Gastroesophageal sphincter (tissue), 3 donors: Measurements from ENCODE around the gene ALK.

ENCODE experiments used
- EP300 ChIP-seq: sonication (generic); formaldehyde crosslinking; IDR thresholded peaks from one replicate; pipeline ENCODE4 v1.6.1; 2017; ENCODE audit warnings: antibody characterized with exemption, mild to moderate bottlenecking
- POLR2A ChIP-seq, 2 donors: fragments of 450-650 bp; IDR thresholded peaks; one replicate each; pipeline ENCODE4 v1.6.1; 2017; ENCODE audit warnings: antibody characterized with exemption in 2 of 2, mild to moderate bottlenecking in 2 of 2, moderate library complexity in 1 of 2
- POLR2AphosphoS5 ChIP-seq: sonication (generic); formaldehyde crosslinking; IDR thresholded peaks from one replicate; pipeline ENCODE4 v1.6.1; 2017; ENCODE audit warnings: antibody characterized with exemption
- TF ChIP-seq, protein P1 (sequence below), 4 experiments: fragments of 200-600 bp in 2 of 4; fragments of 450-650 bp in 2 of 4; sonication (generic) in 1 of 4; IDR thresholded peaks; one replicate each; pipeline ENCODE4 v1.5.1; 2017 to 2019; ENCODE audit warnings: antibody characterized with exemption in 4 of 4, mild to moderate bottlenecking in 2 of 4, moderate library complexity in 2 of 4

DNA sequence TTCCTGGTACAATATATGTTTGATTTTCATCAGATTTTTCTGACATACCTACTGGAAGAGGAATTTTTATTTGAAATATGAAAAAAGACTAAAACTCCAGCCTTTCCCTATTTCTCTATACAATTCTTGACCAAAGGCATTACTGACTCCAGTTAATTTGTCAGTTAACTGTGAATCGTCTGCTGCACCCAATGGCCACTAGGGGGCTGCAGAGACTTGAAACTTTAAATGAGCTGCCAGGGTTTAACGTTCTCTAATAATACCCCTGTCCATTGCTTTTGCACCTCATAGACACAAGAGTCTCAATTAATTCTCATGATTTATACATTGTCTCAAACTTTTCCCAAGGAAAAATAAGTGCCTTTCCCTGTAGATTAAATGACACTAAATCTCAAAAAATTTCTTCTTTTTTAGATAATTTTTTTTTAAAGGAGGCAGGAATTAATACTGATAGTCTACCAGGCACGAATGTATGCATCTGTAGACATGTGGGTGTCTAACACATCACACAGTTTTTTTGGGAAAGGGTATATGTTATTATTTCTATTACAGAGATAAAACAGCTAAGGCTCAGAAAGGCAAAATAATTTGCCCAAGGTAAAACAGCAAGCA lies 1.8 kb upstream of the ALK start:
- TF ChIP-seq, protein P1, sequence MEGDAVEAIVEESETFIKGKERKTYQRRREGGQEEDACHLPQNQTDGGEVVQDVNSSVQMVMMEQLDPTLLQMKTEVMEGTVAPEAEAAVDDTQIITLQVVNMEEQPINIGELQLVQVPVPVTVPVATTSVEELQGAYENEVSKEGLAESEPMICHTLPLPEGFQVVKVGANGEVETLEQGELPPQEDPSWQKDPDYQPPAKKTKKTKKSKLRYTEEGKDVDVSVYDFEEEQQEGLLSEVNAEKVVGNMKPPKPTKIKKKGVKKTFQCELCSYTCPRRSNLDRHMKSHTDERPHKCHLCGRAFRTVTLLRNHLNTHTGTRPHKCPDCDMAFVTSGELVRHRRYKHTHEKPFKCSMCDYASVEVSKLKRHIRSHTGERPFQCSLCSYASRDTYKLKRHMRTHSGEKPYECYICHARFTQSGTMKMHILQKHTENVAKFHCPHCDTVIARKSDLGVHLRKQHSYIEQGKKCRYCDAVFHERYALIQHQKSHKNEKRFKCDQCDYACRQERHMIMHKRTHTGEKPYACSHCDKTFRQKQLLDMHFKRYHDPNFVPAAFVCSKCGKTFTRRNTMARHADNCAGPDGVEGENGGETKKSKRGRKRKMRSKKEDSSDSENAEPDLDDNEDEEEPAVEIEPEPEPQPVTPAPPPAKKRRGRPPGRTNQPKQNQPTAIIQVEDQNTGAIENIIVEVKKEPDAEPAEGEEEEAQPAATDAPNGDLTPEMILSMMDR (IDR thresholded peaks at IDR 0.05): peak; percentile 55 to 82 (median 71)
- TF ChIP-seq EP300 (no peak), POLR2AphosphoS5 (no peak), POLR2A (IDR thresholded peaks at IDR 0.05) (no peak)
